AG09309 (cell line): ENCODE data around the gene BMPR1A.
"Not testable (repeated sequence)": the region's sequence is repeated elsewhere in the genome, so short reads cannot be mapped to it uniquely, and the experiment has no call there.

Experiments
- DNase-seq: peaks from one replicate; pipeline ENCODE4 v3.0.0-alpha.2; 2010; ENCODE audit warnings: low read depth
- H3K4me3 ChIP-seq: 2 replicates; pipeline ENCODE4 v1.5.1; 2011; ENCODE audit warnings: mild to moderate bottlenecking, low read depth, low read length, moderate library complexity; ENCODE audit not compliant: control insufficient read depth
- CTCF ChIP-seq: IDR thresholded peaks from 2 replicates; pipeline ENCODE4 v1.5.1; 2011; ENCODE audit warnings: mild to moderate bottlenecking, low read depth, low read length, inconsistent platforms; ENCODE audit not compliant: insufficient read depth, control insufficient read depth; ENCODE audit errors: missing control alignments

Gene BMPR1A

GRCh38 chr10:86946213-86947155 lies 190.1 kb downstream of the BMPR1A start:
- H3K4me3 ChIP-seq = no peak overlapping the region
- no peak for TF ChIP-seq CTCF
- no peak for DNase-seq

GRCh38 chr10:86947806-86948205 lies 191.4 kb downstream of the BMPR1A start:
- not testable (repeated sequence) for DNase-seq

GRCh38 chr10:86950349-86950748 lies 193.9 kb downstream of the BMPR1A start:
- H3K4me3 ChIP-seq = no peak overlapping the region
- TF ChIP-seq CTCF = no peak
- DNase-seq = no peak

More at GRCh38 chr10:86947806-86948205, 191.4 kb downstream of the BMPR1A start:
- not testable (repeated sequence) for H3K4me3 ChIP-seq

- TF ChIP-seq CTCF = no peak
- DNase-seq = no peak
- no peak overlapping the region for H3K4me3 ChIP-seq
These were observed 194.9 kb downstream of the BMPR1A start for GRCh38 chr10:86951184-86951761.

GRCh38 chr10:86952106-86952505 lies 195.7 kb downstream of the BMPR1A start:
- no peak overlapping the region for H3K4me3 ChIP-seq
- no peak for TF ChIP-seq CTCF
- DNase-seq = no peak

- not testable (repeated sequence) for DNase-seq, H3K4me3 ChIP-seq
These were observed 196.3 kb downstream of the BMPR1A start for GRCh38 chr10:86952697-86953096.

GRCh38 chr10:86953747-86954680 lies 197.6 kb downstream of the BMPR1A start:
- TF ChIP-seq CTCF = no peak
- DNase-seq = no peak
- H3K4me3 ChIP-seq = no peak overlapping the region
